GM12878 (cell line): ENCODE results near the gene DACH1. TPM values are rescaled to one million over a fixed set of nuclear protein-coding genes. Genes with fewer than 3 reads are reported as not detected.

Experiments
- E2F8 ChIP-seq: fragments of 450-650 bp; IDR thresholded peaks from 2 replicates; pipeline ENCODE4 v1.6.1; 2018; ENCODE audit warnings: mild to moderate bottlenecking, low read depth, moderate library complexity; ENCODE audit not compliant: partially characterized antibody
- IKZF1 ChIP-seq: fragments of 450-650 bp; conservative IDR thresholded peaks from 2 replicates; pipeline ENCODE4 v1.6.1; 2017; ENCODE audit warnings: antibody characterized with exemption, mild to moderate bottlenecking
- MYB ChIP-seq: fragments of 150-350 bp; IDR thresholded peaks from 2 replicates; pipeline ENCODE4 v1.6.1; 2014; ENCODE audit warnings: mild to moderate bottlenecking, low read depth, low read length, borderline replicate concordance
- POLR2AphosphoS2 ChIP-seq: IDR thresholded peaks from 2 replicates; pipeline ENCODE4 v1.6.1; 2011; ENCODE audit warnings: low read depth, mild to moderate bottlenecking, low read length, improper control_type of control experiment, moderate library complexity
- SMC3 ChIP-seq: IDR thresholded peaks from 2 replicates; pipeline ENCODE4 v1.6.1; 2011; ENCODE audit warnings: low read length, improper control_type of control experiment, borderline replicate concordance
- ZBTB40 ChIP-seq: fragments of 450-650 bp; IDR thresholded peaks from 2 replicates; pipeline ENCODE4 v1.6.1; 2016; ENCODE audit warnings: mild to moderate bottlenecking, moderate library complexity, borderline replicate concordance
- ZNF687 ChIP-seq: fragments of 450-650 bp; IDR thresholded peaks from 2 replicates; pipeline ENCODE4 v1.6.1; 2017; ENCODE audit warnings: mild to moderate bottlenecking, moderate library complexity
- polyA plus RNA-seq, 11 experiments: library from polyadenylated mRNA; depleted of rRNA in 4 of 11; unstranded in 6 of 11; stranded (reverse) in 5 of 11; fragments of >200 nt; fragmentation: Nextera tagmentation in 4 of 11; fragmentation: Illumina TruSeq in 1 of 11; extraction: Ambion mirVana in 4 of 11; extraction: Trizol in 1 of 11; gene quantifications; 1 replicate in 1 of 11; 2 replicates in 10 of 11; pipeline versions ENCODE4 v1.2.1 to v1.2.3, GENCODE V29; 2011 to 2016; ENCODE audit warnings: inconsistent platforms in 2 of 11, missing spikeins in 2 of 11, low read depth in 1 of 11
- total RNA-seq, 4 experiments: library from RNA; depleted of rRNA in 3 of 4; stranded (reverse); fragments of >200 nt in 3 of 4; fragmentation: Illumina TruSeq in 1 of 4; extraction: Trizol in 1 of 4; gene quantifications; 2 replicates each; pipeline versions ENCODE4 v1.2.1 to v1.2.3, GENCODE V29; 2013 to 2021

DACH1 gene
- total and polyA plus RNA-seq, 10 of the 15 experiments (the other 5 are each of a cell fraction or from before 2014, with no cell fraction given), result 0.05 TPM; not detected in 9

GRCh38 chr13:71611292-71611691 is 255.7 kb downstream of the DACH1 start (continued):
- TF ChIP-seq ZBTB40, result no peak
- no peak for TF ChIP-seq IKZF1
- no peak for TF ChIP-seq MYB
- TF ChIP-seq POLR2AphosphoS2, result no peak
- no peak for TF ChIP-seq SMC3
- TF ChIP-seq E2F8, result no peak
- no peak for TF ChIP-seq ZNF687
- TF ChIP-seq, all 136 proteins: peak for 0
